Right renal pelvis (tissue), 4 donors: Measurements from ENCODE around the gene DIAPH2. TPM values are rescaled to one million over a fixed set of nuclear protein-coding genes. Genes with fewer than 3 reads are reported as not detected.
"Not testable (repeated sequence)": the region's sequence is repeated elsewhere in the genome, so short reads cannot be mapped to it uniquely, and the experiment has no call there.

Experiments
- DNase-seq, 4 donors: peaks; one replicate each; pipeline ENCODE4 v3.0.0-alpha.2; 2013; ENCODE audit warnings: low read depth in 4 of 4, low spot score in 3 of 4, missing footprints in 1 of 4
- polyA plus RNA-seq, 4 donors: library from polyadenylated mRNA; unstranded; fragments of 120-200 nt; gene quantifications; one replicate each; pipeline ENCODE4 v1.2.1, GENCODE V29; 2013; ENCODE audit not compliant: insufficient read length in 4 of 4

DIAPH2 gene
- polyA plus RNA-seq, 4 donors, result 7.8 to 9.6 (median 9.0) TPM

- no peak for DNase-seq
These were observed 122.7 kb downstream of the DIAPH2 start for GRCh38 chrX:96807318-96807717.

GRCh38 chrX:96820935-96821334 lies 136.3 kb downstream of the DIAPH2 start:
- no peak for DNase-seq

- no peak for DNase-seq
These were observed 139.5 kb downstream of the DIAPH2 start for GRCh38 chrX:96824166-96824565.

GRCh38 chrX:96833333-96833732 lies 148.7 kb downstream of the DIAPH2 start:
- no peak for DNase-seq

GRCh38 chrX:96834137-96834536 lies 149.5 kb downstream of the DIAPH2 start:
- DNase-seq, result no peak

- no peak for DNase-seq
These were observed 151.1 kb downstream of the DIAPH2 start for GRCh38 chrX:96835660-96836289.

GRCh38 chrX:96837808-96838207 lies 153.2 kb downstream of the DIAPH2 start:
- no peak for DNase-seq

- no peak for DNase-seq
These were observed 153.9 kb downstream of the DIAPH2 start for GRCh38 chrX:96838537-96838936.

GRCh38 chrX:96841325-96841724 lies 156.7 kb downstream of the DIAPH2 start:
- DNase-seq, result no peak

- DNase-seq, result not testable (repeated sequence)
These were observed 157.2 kb downstream of the DIAPH2 start for GRCh38 chrX:96841866-96842265.

- peak in 1 of 4 donors; percentile 0 for DNase-seq
These were observed 158.9 kb downstream of the DIAPH2 start for GRCh38 chrX:96843566-96843965.

GRCh38 chrX:96846841-96847240 lies 162.2 kb downstream of the DIAPH2 start:
- DNase-seq, result no peak

- not testable (repeated sequence) for DNase-seq
These were observed 174.8 kb downstream of the DIAPH2 start for GRCh38 chrX:96859422-96859821.

- DNase-seq, result no peak
These were observed 176.6 kb downstream of the DIAPH2 start for GRCh38 chrX:96861218-96861617.

- no peak for DNase-seq
These were observed 177.0 kb downstream of the DIAPH2 start for GRCh38 chrX:96861661-96862060.

- DNase-seq, result no peak
These were observed 199.0 kb downstream of the DIAPH2 start, which contains the start of gene RPA4 for GRCh38 chrX:96883608-96884007. TSS of gene RPA4 (plus strand) at chrX:96883908. CDS start at chrX:96884311, 403 bp downstream.

GRCh38 chrX:96884027-96884426 lies 199.4 kb downstream of the DIAPH2 start:
- no peak for DNase-seq

GRCh38 chrX:96889726-96890125 lies 205.1 kb downstream of the DIAPH2 start:
- no peak for DNase-seq

- DNase-seq, result no peak
These were observed 222.1 kb downstream of the DIAPH2 start for GRCh38 chrX:96906741-96907140.

GRCh38 chrX:96907516-96908272 lies 223.1 kb downstream of the DIAPH2 start:
- DNase-seq, result no peak

- no peak for DNase-seq
These were observed 224.6 kb downstream of the DIAPH2 start for GRCh38 chrX:96909291-96909690.

- DNase-seq, result no peak
These were observed 234.2 kb downstream of the DIAPH2 start for GRCh38 chrX:96918864-96919263.
